ENCODE measurements around the gene SPATA33.

SPATA33 gene

DNA sequence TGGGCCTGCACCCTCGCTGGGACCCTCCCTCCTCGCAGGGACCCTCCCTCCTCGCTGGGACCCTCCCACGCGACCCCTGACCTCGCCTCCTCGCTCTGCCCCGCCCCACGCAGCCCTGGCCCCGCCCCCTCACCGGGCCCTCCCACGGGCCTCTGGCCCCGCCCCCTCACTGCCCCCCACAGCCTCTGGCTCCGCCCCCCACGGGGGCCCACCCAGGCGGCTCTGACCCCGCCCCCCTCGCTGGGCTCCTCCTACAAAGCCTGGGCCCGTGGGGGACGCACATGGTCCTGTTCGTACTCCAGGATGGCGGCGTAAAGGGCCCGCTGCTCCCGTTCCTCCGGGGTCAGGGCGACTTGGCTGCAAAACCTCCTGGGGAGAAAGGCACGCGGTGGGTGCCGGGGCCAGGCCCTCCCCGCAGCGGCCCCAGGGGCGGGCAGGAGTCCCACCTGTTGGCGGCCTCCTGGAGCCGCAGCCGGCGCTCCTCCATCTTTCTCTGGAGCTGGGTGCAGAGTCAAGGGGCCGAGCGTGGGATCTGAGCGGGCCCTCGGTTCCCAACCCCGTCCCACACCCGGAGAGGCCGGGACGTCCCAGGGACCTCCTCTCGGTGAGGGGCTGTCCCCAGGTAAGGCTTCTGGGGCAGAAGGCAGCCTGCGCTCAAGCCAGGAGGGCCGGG is 54.1 kb downstream of the SPATA33 start:
- DNase-seq, result peak; percentile 40

DNA sequence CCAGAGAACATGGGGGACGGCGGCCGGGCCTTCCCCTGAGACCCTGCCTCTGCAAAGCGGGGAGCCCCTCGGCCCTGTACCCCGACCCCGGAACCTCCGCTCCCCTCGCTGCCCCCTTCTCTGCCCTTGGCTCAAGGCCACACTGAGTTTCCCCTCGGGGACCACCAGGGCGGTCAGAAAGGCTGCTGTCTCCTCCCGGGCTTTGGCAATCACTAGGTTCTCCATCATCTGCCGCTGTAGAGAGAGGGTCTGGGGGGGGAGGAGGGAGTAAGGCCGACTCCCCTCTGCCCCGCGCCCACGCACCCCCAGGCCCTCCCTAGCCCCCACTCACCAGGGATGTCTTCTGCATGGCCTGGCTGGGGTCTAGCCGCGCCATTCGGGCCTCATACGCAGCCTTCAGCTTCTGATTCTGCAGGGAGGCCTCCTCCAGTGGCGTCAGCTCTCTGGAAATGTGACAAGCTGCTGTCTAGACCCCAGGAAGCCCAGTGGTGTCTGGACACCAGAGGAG is 54.7 kb downstream of the SPATA33 start:
- DNase-seq, result no peak

DNA sequence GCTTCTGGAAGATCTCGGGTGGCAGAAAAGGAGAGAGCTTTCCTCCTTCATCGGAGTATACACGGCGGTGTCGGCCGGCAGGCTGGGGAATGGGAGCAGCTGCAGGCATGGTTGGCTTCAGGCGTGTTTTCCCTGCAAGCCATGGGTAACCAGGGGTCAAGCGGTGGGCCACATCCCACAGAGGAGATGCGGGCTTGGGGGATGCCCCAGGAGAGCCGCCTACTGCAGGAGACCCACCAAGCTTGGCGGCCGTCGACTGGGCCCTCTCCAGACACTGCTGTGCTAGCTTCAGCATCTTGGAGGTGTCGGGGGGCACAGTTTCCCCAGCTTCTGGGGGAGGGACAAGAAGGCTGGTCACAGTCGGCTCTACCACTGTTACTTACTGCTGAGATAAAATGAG is 58.9 kb downstream of the SPATA33 start:
- DNase-seq, result no peak

DNA sequence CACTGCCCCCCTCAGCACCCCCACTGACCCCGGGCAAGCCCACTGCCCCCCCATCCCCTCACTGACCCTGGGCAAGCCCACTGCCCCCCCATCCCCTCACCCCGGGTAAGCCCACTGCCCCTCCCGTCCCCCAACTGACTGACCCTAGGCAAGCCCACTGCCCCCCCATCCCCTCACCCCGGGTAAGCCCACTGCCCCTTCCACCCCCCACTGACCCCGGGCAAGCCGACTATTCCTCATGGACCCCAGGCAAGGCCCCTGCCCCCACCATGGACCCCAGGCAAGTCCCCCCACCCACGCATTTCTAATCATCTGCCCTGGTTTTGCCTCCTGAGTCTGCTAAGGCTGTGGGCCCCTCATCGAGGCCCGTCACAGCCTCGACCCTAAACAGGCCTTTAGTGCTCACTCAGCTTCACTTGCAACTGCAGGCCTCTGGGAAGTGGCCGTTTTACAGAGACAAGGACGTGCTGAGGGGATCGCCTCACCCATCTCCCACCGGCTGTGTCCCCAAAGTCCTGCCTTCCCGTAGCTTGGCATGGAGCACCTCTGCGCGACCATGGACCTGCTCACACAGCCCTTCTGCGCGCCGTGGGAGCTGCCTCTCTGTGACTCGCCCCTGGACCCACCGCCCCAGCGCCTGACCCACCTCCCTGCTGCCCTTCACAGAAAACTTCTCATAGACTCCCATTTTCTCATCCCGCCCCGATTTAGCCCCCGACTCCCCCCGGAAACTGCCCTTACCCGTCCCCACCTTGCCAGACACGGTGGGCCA is 59.5 kb downstream of the SPATA33 start:
- DNase-seq, result no peak

DNA sequence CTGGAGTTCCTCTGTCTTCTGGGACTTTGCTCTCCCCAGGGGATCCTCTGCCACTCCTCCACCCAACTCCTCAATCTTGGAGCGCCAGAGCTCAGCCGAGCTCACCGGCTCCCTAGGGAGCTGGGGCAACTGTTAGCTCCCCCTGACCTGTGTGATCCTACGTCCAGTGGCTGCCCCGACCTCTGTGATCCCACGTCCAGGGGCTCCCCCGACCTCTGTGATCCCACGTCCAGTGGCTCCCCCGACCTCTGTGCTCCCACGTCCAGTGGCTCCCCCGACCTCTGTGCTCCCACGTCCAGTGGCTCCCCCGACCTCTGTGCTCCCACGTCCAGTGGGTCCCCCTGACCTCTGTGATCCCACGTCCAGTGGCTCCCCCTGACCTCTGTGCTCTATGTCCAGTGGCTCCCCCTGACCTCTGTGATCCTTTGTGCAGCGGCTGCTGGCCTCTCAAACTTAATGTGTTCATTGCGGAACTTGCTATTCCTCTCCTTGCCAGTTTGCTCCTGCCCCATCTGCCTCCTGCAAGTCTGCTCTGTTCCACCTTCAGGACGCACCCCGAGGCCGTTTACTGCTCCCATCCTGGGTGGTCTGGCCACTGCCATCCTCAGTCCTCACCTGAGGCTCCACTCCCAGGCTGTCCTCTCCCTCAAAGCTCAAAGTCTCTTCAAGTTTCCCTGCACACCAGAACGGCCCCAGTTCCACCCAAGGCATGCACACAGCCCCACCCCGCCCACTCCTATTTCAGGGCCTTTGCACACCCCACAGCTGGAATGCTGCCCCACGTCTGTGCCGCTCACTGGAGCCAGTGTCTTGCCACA is 60.3 kb downstream of the SPATA33 start:
- no peak for DNase-seq

Measured in HCEC 1CT (cell line).